T-helper 1 cell treated with Interleukin-12 subunit alpha and Interleukin-12 subunit beta and Interleukin-4 antibody, amounts not matched to agents 30 ng/mL and 1 ng/mL, for 36 hours (primary cell): Measurements from ENCODE around the gene SLC25A10. TPM values are rescaled to one million over a fixed set of nuclear protein-coding genes. Genes with fewer than 3 reads are reported as not detected.

Experiments used
- intact Hi-C: fragments of 100-400 bp; cut with micrococcal nuclease; formaldehyde crosslinking; loops from one replicate; pipeline ENCODE4 v1.15.1; 2024
- total RNA-seq: library from RNA; stranded (reverse); gene quantifications from 2 replicates; pipeline ENCODE4 v1.2.3, GENCODE V29; 2022

Gene SLC25A10
- total RNA-seq, 1 donor from 2014 or later = 26.9 TPM

DNA sequence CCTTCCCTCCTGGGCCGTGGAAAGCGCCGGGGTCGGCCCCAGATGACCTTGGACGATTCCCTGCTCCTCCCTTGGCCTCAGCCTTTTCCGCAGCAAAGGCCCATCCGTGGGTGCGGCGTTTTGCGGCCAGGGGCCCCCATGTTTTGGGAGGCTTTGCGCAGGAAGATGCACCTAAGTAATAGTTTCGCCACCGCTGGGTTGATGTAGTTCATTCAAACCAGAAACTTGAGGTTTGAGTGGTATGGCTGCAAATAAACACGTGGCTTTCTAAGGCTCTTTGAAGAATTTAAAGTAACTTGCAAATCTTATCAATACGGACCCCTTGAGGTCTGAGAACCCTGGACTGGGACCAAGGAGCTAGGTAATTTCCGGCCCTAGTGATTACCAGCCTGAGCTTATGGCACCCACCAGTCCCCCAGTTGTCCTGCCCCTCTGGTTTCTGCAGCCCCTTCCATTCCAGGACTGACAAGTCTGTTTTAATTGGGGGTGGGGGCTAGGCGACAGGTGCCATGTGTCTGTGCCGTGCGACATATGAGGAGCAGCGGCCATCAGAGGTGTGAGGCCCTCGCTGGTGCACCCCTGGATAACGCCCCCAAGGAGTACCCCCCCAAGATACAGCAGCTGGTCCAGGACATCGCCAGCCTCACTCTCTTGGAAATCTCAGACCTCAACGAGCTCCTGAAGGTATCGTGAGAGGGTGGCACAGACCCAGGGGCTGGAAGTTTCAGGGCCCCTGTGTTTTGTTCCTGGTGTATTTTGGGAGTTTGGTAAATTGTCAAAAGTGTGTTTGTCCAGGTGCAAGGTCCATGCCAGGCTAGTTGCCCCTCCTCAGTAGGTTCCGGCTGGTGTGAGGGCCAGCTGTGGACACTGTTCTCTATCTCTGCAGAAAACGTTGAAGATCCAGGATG lies 8.1 kb upstream of the SLC25A10 start:
- intact Hi-C loops = loop anchor here (1.0 to 5.0 kb wide), 6 partner anchors 8 to 192 kb away; partner anchors contain the start of genes ACTG1, ARL16, CCDC137 and OXLD1

DNA sequence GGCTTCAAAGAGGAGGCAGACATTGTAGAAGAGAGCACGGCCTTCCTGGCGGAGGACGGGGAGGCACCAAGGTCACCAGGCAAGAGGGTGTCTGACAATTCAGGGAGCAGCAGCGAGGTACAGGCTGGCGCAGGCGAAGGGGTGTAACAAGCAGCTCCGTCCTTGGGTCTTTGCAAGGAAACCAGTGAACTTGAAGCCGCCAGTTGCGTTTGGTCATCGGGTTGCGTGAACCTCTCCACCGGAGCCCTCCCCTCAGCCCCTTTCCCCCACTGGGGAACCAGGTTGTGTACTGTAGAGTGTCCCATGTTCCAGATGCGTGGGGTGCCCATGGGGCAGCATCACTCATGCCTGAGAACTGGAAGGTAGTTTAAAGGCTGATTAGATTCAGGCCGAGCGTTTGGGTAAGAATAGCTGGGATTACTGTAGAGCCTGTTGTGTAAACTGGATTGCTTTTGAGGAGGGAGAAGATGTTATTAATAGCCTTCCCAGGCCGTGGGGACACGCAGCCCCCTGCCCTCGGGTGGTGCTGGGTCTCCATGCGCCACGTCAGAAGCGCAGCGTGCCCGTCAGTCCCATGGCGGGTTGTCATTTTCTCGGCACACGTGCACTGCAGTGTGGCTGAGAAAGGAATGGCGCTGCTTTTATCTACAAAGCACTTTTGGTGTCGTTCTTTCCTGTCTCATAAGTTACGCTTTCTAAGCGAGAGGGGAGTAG lies 6.4 kb upstream of the SLC25A10 start:
- intact Hi-C loops = no loop called here

DNA sequence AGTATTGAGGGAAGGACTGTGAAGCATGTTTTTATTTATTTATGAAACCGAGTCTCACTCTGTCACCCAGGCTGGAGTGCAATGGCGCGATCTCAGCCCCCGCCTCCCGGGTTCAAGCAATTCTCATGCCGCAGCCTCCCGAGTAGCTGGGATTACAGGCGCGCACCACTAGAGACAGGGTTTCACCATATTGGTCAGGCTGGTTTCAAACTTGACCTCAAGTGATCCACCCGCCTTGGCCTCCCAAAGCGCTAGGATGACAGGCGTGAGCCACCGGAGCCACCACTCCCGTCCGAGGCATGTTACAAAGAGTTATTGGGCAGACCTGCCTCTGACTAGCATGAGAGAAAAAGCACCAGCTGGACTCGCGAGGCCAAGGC lies 5.9 kb upstream of the SLC25A10 start:
- intact Hi-C loops = no loop called here

DNA sequence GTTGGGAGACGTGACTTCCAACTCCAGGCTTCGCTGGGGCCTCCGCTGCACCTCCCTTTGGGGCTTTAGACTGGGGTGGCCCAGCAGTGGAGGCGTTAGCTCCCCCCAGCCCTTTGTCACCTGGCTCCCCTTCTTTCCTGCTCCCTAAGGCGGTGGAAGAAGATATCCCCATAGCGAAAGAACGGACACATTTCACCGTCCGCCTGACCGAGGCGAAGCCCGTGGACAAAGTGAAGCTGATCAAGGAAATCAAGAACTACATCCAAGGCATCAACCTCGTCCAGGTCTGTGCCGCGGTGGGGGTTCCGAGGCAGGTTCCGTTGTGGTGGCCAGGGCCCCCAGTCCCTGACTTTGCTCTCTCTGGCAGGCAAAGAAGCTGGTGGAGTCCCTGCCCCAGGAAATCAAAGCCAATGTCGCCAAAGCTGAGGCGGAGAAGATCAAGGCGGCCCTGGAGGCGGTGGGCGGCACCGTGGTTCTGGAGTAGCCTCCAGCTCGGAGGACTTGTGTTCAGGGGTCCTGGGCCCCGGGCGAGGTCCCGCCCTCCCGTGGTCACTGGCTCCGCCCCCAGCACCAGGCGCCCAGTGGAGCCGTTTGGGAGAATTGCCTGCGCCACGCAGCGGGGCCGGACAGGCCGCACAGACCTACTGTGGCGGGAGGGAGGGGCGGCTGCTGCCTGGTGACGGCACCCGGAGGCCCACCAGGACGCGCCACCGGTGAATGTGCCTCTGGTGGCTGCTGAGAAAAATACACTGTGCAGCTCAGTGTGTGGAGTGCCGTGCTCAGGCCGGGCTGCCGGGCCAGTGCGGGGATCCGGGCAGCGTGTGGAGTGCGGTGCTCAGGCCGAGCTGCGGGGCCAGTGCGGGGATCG lies 5.1 kb upstream of the SLC25A10 start:
- intact Hi-C loops = no loop called here

DNA sequence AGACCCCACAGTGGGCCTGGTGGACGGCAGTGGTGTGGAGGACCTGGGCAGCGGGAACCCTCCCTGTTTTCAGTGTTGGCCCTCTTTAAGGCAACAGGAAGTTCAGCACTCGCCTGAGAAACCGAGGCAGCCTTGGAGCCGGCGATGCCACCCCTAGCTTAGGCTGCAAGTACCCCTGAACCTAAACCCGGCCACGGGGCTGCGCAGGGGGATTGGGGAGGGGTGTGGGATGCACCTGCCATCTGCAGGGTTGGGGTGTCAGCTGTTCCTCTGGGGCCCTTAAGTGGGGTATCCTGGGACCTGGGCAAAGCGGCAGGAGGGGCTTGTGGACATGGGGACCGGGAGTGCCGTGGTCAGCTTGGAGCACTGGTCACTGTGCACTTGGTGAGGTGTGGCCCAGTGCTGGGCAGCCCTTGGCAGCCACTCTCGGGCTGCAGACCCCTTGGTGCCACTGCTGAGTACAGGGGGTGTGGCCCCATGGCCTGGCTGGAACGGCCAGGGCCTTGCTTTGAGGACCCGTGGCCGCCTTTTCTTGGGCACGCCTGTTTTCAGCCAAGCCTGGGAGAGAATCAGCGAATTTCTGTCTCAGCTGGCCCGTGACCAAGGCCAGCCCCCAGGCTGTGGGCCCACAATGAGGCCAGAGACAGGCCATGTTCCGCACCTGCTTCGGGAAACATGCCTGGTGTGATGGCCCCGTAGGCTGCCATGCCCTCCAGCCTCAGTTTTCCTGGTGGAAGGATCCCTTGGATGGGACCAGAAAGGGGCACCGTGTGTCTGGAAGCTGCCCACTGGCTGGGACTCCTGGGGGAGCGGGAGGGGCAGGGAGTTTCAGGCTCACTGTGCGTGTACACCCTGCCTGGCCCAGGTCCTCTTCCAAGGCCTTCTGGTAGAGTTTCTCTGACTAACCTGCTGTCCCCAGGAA lies 4.1 kb upstream of the SLC25A10 start:
- intact Hi-C loops = no loop called here

DNA sequence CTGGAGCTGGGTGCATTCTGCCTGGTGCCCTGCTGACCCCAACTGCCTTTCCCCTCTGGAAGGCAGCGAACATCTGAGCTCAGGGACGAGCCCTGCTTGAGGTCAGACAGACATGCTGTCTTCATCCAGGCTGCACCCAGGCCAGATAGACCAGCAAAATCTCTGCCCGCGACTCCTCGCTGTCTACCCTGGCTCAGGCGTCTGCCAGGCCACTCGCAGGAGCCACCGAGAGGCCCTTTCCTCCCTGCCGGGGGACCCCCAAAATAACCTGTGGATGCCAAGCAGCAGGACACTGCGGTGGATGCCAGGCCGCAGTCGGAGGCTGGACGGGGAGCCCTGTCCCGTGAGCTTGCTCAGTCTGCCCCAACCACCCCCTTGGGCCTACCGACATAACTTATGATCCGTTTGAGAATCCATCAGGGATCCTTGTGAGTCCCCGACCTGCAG lies 3.3 kb upstream of the SLC25A10 start:
- intact Hi-C loops = no loop called here

DNA sequence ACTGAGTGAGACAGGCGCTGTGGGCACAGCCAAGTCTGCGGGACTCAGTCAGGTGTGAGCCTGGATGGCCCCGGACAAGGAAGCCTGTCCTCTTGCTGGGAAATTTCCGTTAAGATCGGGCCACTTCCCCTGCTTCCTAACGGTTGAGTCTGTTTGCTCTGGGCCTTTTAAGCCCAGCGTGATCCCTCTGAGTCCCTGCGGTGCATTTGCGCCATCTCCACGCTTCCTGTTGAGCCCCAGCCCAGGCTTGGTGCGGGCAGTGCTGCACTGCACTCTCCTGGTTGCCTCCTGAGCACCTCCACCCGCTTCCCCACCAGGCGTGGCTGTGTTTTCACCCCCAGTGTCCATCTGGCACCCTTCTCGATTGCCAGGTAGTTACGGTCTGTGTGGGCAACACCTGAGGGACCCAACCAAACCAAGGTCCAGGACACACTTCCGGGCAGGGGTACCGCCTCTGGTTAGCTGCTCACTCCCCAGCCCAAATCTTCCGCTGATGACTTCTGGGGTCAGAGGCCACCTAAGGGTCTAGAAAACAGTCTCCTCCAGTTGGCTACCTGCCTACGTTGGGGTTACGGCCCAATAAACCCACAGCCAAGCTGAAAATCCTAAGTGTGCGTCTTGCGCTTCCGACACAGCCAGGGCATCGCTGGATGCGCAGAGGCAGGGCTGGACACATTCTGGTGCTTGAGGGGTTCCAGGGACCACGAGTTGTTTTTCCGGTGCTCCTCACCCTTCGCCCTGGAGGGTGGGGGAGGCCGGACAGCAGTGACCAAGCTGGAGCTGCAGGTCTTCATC lies 1.4 kb upstream of the SLC25A10 start:
- intact Hi-C loops = no loop called here

DNA sequence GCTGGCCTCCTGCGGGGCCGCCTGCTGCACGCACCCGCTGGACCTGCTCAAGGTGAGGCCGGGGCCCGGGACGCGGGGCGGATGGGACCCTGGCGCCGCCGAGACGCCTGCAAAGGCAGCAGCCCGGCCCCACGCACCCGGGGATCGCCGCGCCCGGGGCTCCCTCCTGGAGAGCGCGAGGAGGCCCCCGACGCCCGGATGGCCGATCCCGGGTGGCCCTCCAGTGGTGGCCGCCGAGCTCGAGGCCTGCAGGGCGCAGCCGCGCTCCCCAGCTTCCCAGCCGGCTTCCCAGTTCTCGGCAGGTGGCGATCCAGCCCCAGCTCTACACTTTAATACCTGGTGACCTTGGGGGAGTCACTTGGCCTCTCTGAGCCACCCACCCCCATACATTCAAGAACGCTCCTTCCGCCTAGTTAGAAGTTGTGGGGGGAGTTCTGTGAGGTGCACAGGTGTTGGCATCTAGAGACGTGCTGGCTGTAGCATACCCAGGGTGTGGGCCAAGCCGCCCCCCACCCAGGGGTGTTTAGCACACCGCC lies 452 bp downstream of the SLC25A10 start:
- intact Hi-C loops = loop anchor here (1.0 kb wide), 3 partner anchors 9 to 148 kb away; partner anchors contain the start of genes CCDC137, MRPL12, OXLD1 and P4HB

DNA sequence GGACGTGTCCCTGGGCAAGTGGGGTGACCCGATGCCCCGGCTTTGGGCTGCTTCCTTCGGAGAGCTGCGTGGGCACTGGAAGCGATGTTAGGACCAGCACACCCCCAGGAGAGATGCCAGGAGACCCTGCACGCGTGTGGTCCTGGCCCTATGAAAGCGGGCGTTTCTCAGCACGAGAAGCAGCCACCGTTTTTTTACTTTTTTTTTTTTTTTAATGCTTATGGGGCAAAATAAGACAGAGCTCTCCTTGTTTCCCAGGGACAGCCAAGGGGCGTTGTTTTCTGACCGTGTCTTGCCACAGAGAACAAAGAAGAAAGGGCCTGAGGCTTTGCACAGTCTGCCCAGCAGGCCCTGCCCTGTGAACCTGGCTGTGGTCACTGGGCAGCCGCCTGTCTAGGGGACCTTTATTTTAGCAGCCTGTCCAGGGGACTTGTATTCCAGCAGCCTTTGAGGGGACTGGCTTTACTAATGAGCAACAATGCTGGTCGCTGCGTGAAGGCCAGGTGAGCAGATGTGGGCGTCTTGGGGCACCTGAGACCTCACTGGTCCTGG lies 996 bp downstream of the SLC25A10 start:
- intact Hi-C loops = no loop called here

DNA sequence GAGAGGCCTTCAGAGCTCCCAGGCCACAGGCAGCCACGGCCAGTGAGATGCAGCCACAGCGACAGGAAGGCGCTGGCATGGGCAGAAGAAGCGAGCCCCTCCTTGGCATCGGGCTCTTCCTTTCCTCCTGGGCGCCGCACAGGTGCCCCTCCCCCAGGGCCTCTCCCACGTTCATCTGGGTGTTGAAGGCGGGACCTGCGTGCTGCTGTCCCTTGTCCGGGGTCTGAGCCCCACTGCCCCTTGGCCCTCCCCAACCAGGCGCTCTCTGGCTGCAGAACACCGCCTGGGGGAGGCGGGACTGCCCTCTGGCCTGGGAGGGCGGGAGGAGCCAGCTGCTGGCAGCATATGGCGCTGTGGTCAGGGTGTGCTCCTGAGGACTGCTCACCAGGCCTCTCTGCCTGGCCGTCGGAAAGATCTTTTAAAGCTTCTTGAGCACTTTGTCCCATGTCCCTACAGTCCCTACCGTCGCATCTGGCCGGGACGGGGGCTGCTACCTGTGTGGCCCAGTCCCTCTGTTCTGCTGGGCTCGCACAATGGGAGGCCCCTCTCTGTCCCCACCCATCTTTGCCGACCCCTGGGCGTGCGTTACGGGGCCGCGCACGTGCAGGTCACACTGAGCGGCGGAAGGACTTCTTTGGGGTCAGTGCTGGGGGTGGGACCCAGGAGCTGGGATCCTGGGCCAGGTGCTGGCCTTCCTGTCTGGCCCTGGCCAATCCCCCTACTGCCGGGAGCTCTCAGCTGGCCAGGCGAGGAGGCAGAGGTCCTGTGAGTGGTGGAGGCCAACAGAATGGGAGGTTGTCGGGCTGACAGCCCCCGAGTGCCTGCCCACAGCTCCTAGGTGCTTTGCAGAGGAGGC lies 1.7 kb downstream of the SLC25A10 start:
- intact Hi-C loops = no loop called here

DNA sequence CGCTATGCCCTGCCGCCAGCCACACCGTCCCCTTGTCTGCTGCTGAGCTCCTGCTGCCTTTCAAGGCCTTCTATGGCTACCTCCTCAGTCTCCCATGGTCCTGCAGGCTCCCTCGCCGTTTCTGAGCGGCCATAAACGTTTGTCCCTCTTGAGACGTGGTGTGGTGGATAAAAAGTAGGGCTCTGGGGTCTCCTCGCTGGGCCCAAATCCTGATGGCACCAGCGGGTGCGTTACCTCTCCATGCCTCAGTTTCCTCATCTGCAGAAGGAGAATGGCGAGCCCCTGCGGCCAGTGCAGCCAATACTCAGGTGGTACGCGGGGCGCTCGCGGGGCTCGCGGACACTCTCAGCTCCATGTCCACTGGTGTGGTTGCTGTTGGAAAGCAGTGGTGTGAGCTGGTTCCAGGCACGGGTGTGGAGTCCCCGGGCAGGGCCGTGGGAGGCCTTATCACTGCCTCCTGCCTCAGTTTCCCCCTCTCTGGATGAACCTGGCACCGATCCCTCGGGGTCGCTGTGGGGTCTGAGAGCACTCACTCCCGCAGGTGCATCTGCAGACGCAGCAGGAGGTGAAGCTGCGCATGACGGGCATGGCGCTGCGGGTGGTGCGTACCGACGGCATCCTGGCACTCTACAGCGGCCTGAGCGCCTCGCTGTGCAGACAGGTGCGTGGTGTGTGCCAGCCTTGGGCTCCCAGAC lies 2.5 kb downstream of the SLC25A10 start:
- intact Hi-C loops = no loop called here

DNA sequence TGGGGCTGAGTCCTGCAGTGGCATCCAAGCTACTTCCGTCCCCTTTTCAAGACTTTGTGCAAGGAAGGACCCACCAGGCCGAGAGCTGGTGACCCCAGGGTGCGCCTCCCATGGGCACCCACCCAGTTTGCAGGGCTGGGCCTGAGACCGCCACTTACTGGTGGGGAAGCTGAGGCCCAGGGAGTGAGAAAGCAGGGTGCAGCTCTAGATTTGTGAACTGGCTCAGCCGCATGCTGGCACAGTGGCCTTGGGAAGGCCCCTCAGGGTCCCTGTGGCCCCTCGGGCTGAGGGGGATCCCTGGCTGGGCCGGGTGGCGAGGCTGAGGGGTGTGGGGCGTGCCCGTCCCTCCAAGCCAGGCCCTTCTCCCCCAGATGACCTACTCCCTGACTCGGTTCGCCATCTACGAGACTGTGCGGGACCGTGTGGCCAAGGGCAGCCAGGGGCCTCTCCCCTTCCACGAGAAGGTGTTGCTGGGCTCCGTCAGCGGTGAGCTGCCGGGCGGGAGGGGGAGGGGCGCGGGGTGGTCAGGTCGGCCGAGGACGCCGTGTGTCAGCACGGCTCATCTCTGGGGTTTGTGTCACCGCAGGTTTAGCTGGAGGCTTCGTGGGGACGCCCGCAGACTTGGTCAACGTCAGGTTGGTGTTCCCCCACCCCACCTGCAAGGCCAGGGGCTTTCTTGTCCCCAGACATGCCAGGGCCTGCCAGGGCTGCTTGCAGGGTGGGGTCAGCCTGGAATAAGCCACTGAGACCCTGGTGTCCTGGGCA lies 3.2 kb downstream of the SLC25A10 start:
- intact Hi-C loops = no loop called here

DNA sequence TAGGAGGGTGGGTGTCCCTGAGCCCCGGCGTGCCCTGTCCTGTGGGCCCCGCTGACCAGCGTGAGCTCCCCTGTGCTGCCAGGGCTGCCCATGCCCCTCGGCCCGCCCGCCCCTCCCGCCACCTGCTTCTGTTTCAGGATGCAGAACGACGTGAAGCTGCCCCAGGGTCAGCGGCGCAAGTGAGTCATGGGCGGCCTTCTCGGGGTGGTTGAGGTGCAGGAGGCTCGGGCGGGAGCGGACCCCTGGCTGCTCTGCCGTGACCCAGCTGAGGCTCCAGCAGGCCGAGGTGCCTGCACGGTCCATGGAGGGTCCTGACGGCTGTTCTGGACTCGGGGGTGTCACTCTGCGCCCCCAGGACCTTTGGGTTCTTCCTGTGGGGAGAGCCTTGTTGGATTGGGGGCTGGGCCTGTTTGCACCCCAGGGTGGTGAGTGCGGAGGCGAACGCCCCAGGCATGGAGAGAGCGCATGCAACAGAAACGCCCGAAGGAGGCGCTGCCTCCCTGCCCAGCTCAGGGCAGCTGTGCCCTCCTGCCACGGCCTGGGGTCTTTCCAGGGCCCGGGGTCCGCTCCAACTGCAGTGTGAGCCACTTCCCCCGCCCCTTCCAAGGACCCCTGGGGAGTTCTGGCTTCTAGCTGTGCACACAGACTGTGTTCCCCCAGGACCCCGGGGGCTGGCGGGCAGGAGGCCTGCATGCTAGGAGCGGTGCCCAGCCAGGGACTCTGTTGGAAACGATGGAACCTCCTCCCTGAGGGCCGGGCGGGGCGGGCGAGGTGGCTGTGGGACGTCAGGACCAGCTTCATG lies 4.0 kb downstream of the SLC25A10 start:
- intact Hi-C loops = no loop called here

DNA sequence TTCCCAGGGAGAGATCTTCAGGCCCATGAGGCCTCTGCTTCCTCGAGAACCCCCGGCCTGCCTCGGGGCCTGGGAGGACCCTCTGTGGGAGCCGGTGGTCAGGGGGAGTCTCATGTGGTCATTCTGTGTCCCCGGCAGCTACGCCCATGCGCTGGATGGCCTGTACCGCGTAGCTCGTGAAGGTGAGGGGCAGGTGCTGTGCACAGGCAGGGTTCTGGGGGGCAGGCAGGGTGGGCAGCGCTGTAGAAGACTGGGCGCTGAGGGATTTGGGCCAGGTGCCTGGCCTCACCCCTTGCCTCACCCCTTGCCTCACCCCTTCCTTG lies 4.6 kb downstream of the SLC25A10 start:
- intact Hi-C loops = no loop called here

DNA sequence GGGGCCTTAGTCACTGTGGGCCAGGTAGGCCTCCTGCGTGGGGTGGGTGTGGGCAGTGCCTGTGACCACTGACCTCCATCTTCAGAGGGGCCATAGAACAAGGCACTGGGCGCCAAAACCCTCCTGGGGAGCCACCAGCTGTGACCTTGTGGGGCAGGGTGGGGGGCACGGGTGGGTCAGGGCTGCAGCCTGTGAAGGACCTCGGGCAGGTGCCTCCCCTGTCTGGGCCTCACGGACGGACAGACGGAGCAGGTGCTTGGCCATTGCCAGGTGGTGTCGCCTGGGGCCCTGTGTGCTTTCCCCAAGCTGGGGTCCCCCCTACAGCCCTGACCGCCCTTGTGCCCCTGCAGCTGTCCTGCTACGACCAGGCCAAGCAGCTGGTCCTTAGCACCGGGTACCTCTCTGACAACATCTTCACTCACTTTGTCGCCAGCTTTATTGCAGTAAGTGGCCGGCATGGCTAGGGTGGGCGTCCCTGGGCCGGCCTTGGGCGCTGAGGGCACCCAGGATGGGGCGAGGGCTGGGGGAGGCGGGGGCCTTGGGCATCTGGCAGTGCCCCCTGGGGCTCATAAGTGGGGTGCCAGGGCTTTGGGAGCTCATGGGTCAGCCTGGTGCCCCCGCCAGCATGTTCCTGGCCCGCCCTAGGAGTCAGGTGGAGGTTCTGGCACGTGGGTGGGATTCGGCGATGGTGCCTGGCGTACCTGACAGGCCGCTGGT lies 5.1 kb downstream of the SLC25A10 start:
- intact Hi-C loops = no loop called here
